ENCODE results near the gene PLD5.

Gene PLD5

DNA sequence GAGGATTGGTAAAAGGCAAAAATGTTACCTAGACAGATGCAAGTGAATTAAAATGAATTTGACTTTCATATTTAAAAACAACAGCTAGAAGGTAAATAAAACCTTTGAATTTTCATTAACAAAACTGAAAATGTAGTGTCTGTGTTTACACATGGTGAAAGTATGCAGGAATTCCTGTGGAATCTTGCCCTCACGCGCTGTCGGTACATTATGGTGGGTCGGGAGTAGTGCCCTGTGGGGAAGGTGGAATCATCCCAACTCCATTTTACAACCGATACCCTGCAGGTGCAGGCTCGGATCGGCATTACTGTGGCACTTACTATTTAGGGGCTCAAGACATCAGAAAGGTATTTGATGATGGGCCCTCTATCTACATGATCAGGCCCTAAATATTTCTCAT is 328.4 kb downstream of the PLD5 start:
- Histone ChIP-seq H3K4me3 (ENCODE audit: low read depth, low read length) (no peak overlapping the region), H3K4me1 (no peaks in the 10 kb centered on the region), H3K4me2 (ENCODE audit: low read length) (no peak overlapping the region), H3K36me3 (ENCODE audit: control insufficient read depth, insufficient read depth, low read length) (no peaks in the 10 kb centered on the region), H3K27ac (no peak overlapping the region), H3K9me3 (ENCODE audit: control insufficient read depth, low read length) (no peaks in the 10 kb centered on the region), H3K27me3 (ENCODE audit: control insufficient read depth, insufficient read depth, low read length) (no peaks in the 10 kb centered on the region), H3K79me2 (no peaks in the 10 kb centered on the region), H2AFZ (no peak overlapping the region), H3K9ac (no peak overlapping the region)
- TF ChIP-seq, protein P1, sequence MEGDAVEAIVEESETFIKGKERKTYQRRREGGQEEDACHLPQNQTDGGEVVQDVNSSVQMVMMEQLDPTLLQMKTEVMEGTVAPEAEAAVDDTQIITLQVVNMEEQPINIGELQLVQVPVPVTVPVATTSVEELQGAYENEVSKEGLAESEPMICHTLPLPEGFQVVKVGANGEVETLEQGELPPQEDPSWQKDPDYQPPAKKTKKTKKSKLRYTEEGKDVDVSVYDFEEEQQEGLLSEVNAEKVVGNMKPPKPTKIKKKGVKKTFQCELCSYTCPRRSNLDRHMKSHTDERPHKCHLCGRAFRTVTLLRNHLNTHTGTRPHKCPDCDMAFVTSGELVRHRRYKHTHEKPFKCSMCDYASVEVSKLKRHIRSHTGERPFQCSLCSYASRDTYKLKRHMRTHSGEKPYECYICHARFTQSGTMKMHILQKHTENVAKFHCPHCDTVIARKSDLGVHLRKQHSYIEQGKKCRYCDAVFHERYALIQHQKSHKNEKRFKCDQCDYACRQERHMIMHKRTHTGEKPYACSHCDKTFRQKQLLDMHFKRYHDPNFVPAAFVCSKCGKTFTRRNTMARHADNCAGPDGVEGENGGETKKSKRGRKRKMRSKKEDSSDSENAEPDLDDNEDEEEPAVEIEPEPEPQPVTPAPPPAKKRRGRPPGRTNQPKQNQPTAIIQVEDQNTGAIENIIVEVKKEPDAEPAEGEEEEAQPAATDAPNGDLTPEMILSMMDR (IDR thresholded peaks at IDR 0.05): no peak

DNA sequence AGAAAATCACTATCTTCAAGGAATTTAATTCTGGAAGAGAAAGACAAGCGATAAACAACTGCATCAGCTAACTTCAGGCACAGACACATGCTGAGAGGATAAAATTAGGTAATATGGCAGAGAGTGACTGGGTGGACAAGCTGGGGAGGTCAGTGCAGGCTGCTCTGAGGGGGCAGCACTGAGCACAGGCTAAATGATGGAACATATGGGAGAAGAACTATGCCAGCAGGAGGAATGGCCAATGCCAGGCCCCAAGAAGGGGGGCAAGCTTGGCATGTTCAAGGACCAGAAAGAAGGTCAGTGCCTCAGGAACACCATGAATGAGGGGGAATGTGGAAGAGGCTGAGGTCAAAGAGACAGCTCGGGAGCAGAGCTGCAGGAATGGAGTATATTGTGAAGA is 334.9 kb downstream of the PLD5 start:
- no peak overlapping the region for H3K4me3 ChIP-seq (ENCODE audit: low read depth, low read length)
- H3K27ac ChIP-seq: no peak overlapping the region
- H3K4me1 ChIP-seq: no peaks in the 10 kb centered on the region
- no peaks in the 10 kb centered on the region for H3K36me3 ChIP-seq (ENCODE audit: control insufficient read depth, insufficient read depth, low read length)
- H3K4me2 ChIP-seq (ENCODE audit: low read length): no peak overlapping the region
- no peaks in the 10 kb centered on the region for H3K9me3 ChIP-seq (ENCODE audit: control insufficient read depth, low read length)
- no peaks in the 10 kb centered on the region for H3K27me3 ChIP-seq (ENCODE audit: control insufficient read depth, insufficient read depth, low read length)
- H3K9ac ChIP-seq: no peak overlapping the region
- TF ChIP-seq, protein P1 (IDR thresholded peaks at IDR 0.05): no peak
- H2AFZ ChIP-seq: no peak overlapping the region
- H3K79me2 ChIP-seq: no peaks in the 10 kb centered on the region

DNA sequence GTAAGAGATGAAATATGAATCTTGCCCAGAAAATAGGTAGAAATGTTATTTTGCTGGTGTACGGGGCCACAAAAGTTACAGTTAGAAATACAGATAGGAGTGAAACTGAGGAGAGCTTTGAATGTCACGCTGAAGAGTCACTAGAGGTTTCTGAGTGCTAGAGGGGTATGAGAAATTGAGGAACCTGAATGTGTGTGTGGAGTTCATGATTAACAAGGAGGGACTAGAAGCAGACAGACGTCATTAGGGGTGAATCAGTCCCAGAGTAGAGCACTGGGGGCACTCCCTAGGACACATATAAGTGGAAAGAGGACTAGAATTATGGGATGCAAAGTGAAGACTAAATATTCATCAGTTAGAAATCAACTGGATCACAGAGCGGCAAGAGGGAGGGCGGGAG is 336.7 kb downstream of the PLD5 start:
- Histone ChIP-seq H3K9me3 (ENCODE audit: control insufficient read depth, low read length) (no peaks in the 10 kb centered on the region), H3K27me3 (ENCODE audit: control insufficient read depth, insufficient read depth, low read length) (no peaks in the 10 kb centered on the region), H2AFZ (no peak overlapping the region), H3K4me2 (ENCODE audit: low read length) (no peak overlapping the region), H3K36me3 (ENCODE audit: control insufficient read depth, insufficient read depth, low read length) (no peaks in the 10 kb centered on the region), H3K4me1 (no peaks in the 10 kb centered on the region), H3K9ac (no peak overlapping the region), H3K79me2 (no peaks in the 10 kb centered on the region), H3K4me3 (ENCODE audit: low read depth, low read length) (no peak overlapping the region), H3K27ac (no peak overlapping the region)
- TF ChIP-seq, protein P1 (IDR thresholded peaks at IDR 0.05): no peak

DNA sequence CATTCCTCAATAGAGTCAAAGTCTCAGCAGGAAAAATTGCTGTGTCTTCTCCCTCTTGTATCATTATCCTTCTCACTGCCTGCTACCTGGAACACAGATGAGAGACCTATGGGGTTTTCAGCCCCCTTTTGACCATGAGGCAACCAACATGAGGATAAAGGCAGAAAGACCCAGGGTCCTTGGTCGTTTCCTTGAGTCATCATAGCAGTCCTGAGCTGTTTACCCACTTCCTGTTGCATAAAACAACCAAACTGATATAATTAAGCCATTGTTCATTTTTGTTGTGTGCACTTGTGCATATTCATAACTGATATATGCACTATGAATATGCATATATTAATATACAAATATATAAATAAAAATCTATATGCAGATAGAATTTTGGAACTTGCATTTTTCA is 337.3 kb downstream of the PLD5 start:
- H3K4me1 ChIP-seq: no peaks in the 10 kb centered on the region
- H3K79me2 ChIP-seq: no peaks in the 10 kb centered on the region
- no peak overlapping the region for H2AFZ ChIP-seq
- TF ChIP-seq, protein P1 (IDR thresholded peaks at IDR 0.05): no peak
- H3K27me3 ChIP-seq (ENCODE audit: control insufficient read depth, insufficient read depth, low read length): no peaks in the 10 kb centered on the region
- no peak overlapping the region for H3K4me2 ChIP-seq (ENCODE audit: low read length)
- H3K36me3 ChIP-seq (ENCODE audit: control insufficient read depth, insufficient read depth, low read length): no peaks in the 10 kb centered on the region
- no peaks in the 10 kb centered on the region for H3K9me3 ChIP-seq (ENCODE audit: control insufficient read depth, low read length)
- H3K4me3 ChIP-seq (ENCODE audit: low read depth, low read length): no peak overlapping the region
- H3K9ac ChIP-seq: no peak overlapping the region
- no peak overlapping the region for H3K27ac ChIP-seq

DNA sequence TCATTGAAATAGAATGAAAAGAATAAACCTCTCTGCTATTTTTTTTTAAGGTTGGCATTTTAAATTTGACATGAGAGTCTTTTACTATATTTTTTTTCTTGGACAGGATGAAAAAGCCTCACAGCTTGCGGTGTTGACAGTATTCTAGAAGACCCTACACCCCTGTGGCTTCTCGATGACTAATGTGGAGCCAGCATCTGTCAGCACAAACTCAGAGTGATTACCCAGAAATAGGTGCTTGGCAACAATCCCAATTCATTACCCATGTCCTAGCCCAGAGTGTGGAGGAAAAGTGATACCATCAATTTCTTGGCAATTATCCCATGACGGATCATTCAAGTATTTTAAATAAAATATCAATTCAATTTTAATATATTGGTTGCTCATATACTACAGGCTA is 338.8 kb downstream of the PLD5 start:
- Histone ChIP-seq H3K4me1 (no peaks in the 10 kb centered on the region), H3K4me3 (ENCODE audit: low read depth, low read length) (no peak overlapping the region), H3K36me3 (ENCODE audit: control insufficient read depth, insufficient read depth, low read length) (no peaks in the 10 kb centered on the region), H3K4me2 (ENCODE audit: low read length) (no peak overlapping the region), H3K79me2 (no peaks in the 10 kb centered on the region), H3K27ac (no peak overlapping the region), H3K9ac (no peak overlapping the region), H2AFZ (no peak overlapping the region), H3K27me3 (ENCODE audit: control insufficient read depth, insufficient read depth, low read length) (no peaks in the 10 kb centered on the region), H3K9me3 (ENCODE audit: control insufficient read depth, low read length) (no peaks in the 10 kb centered on the region)
- TF ChIP-seq, protein P1 (IDR thresholded peaks at IDR 0.05): no peak
